Islet precursor cell (in vitro differentiated cells): Measurements from ENCODE around the gene CSF3R.
A peak's percentile ranks its signal among the peaks of the same experiment; 100 is the strongest.

Experiments used
- DNase-seq: peaks from one replicate; pipeline ENCODE4 v3.0.0-alpha.2; 2018

CSF3R gene

GRCh38 chr1:36482724-36483388 is at the start of gene CSF3R:
Gene CSF3R, minus strand, starts transcription at chr1:36482913. Its CDS starts 3,417 bp downstream, at chr1:36479496.
- no peak for DNase-seq

GRCh38 chr1:36531833-36532232 is 49.1 kb upstream of the CSF3R start:
- DNase-seq = peak; percentile 8

GRCh38 chr1:36530791-36531190 is 48.1 kb upstream of the CSF3R start:
- peak; percentile 27 for DNase-seq

- DNase-seq = peak; percentile 38
These were observed 47.5 kb upstream of the CSF3R start for GRCh38 chr1:36530261-36530660.

GRCh38 chr1:36529769-36530260 is 47.1 kb upstream of the CSF3R start:
- no peak for DNase-seq

GRCh38 chr1:36528361-36529349 is 45.9 kb upstream of the CSF3R start:
- DNase-seq = peak; percentile 55

GRCh38 chr1:36525166-36525565 is 42.5 kb upstream of the CSF3R start:
- peak; percentile 7 for DNase-seq

GRCh38 chr1:36524359-36525062 is 41.8 kb upstream of the CSF3R start:
- peak; percentile 30 for DNase-seq

GRCh38 chr1:36523850-36524249 is 41.1 kb upstream of the CSF3R start:
- peak; percentile 35 for DNase-seq

GRCh38 chr1:36523230-36523495 is 40.5 kb upstream of the CSF3R start:
- peak; percentile 22 for DNase-seq

- DNase-seq = peak; percentile 30
These were observed 39.9 kb upstream of the CSF3R start for GRCh38 chr1:36522461-36523229.

GRCh38 chr1:36522021-36522420 is 39.3 kb upstream of the CSF3R start:
- DNase-seq = peak; percentile 38

- DNase-seq = peak; percentile 59
These were observed 38.2 kb upstream of the CSF3R start for GRCh38 chr1:36520771-36521420.

GRCh38 chr1:36520056-36520455 is 37.3 kb upstream of the CSF3R start:
- no peak for DNase-seq

- DNase-seq = peak; percentile 40
These were observed 34.5 kb upstream of the CSF3R start for GRCh38 chr1:36517011-36517771.

- DNase-seq = peak; percentile 67
These were observed 33.8 kb upstream of the CSF3R start for GRCh38 chr1:36516372-36517010.

- no peak for DNase-seq
These were observed 32.8 kb upstream of the CSF3R start for GRCh38 chr1:36515315-36516138.

GRCh38 chr1:36514501-36514900 is 31.8 kb upstream of the CSF3R start:
- no peak for DNase-seq

- no peak for DNase-seq
These were observed 31.2 kb upstream of the CSF3R start for GRCh38 chr1:36513676-36514473.
